ENCODE results near the gene MAST3.

MAST3 gene

DNA sequence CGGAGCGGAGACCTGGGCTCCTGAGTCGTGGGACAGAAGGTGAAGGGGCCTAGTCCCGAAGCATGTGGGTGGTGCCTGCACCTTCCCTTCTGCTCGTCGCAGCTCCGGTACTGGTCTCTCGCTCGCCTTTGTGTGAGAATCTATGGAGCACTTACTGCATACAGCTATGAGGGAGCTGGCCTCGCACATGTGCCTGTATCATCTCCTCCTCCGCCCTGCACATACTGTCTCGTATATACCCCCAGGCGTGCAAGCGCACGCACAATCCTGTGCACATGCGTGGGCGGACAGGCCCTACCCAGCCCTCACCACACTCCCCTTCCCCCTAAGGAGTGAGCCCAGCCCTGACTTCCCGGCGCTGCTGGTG lies 64.0 kb downstream of the MAST3 start:
- no peak for DNase-seq

DNA sequence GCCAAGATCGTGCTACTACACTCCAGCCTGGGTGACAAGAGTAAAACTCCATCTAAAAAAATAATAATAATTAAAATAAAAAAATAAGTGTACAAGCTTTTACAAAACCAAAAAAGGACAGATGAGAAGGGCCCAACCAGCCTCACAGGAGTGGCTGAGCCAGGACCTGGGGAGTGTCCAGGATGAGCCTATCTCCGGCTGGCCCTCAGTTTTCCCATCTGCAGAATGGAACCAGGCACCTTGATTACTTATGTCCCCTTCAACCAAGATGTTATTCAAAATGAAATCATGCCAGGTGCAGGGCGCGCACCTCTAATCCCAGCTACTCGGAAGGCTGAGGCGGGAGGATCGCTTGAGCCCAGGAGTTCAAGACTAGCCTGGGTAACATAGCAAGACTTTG lies 66.5 kb downstream of the MAST3 start:
- no peak for DNase-seq

DNA sequence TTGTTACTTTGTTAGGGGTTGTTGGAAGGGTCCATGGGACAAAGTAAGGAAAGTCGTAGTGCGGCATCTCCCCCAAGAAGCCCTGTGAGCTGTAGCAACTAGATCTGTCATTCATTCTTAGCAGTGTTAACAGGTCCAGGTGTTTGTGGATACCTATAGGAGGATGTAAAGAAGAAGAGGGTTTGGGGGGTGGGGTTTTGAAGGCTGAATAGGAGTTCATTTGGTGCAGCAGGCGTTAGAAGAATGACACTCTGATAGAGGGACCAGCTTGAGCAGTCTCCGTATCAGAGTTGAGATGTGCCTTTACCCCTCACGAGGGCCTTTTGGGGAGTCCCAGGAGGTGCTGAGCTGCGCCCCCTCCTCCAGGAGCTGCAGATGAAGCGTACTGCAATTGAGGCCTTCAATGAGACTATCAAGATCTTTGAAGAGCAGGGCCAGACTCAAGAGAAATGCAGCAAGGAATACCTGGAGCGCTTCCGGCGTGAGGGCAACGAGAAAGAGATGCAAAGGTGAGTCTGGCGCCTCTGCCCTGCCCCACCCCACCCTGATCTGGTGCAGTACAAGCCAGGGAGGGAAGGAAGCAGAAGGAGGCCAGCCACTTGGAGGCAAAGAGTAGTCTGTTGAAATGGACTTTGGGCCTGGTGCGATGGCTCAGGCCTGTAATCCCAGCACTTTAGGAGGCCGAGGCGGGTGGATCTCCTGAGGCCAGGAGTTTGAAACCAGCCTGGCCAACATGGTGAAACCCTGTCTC lies 68.4 kb downstream of the MAST3 start:
- DNase-seq, result no peak

DNA sequence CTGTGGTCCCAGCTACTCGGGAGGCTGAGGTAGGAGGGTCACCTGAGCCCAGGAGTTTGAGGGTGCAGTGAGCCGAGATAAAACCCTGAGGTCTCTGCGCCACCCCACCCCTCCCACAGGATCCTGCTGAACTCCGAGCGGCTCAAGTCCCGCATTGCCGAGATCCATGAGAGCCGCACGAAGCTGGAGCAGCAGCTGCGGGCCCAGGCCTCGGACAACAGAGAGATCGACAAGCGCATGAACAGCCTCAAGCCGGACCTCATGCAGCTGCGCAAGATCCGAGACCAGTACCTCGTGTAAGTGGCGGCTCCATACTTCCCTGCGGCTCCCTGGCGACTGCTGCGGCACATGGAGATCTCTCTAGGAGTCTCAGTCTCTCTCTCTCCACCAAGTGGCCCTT lies 69.4 kb downstream of the MAST3 start:
- DNase-seq, result no peak

DNA sequence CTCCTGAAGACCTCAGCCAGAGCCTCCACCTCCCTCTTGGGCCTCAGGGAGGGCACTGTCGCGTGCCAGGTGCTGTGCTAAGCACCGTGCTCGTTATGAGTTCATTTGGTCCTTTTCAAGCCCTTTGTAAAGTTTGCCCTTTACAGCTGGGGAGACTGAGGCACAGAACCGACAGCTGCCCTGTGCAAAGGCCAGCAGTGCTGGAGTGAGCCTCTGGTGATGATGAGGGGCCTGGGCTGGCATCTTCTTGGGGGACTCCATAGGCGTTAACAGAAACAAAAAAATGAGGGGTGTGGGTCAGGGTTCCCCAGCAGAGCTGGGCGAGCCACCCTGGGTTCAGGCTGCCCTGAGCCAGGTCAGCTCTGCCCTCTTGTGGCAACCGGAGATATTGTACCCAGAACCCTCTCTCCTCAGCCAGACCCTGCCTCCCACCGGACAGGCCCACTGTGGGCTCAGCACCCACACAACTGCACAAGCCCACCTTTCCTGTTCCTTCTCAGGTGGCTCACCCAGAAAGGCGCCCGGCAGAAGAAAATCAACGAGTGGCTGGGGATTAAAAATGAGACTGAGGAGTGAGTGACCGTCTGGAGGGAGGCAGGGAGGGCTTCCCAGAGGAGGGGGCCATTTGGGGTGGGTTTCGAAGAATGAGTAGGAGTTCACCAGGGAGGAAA lies 70.5 kb downstream of the MAST3 start:
- peak; percentile 1 for DNase-seq

DNA sequence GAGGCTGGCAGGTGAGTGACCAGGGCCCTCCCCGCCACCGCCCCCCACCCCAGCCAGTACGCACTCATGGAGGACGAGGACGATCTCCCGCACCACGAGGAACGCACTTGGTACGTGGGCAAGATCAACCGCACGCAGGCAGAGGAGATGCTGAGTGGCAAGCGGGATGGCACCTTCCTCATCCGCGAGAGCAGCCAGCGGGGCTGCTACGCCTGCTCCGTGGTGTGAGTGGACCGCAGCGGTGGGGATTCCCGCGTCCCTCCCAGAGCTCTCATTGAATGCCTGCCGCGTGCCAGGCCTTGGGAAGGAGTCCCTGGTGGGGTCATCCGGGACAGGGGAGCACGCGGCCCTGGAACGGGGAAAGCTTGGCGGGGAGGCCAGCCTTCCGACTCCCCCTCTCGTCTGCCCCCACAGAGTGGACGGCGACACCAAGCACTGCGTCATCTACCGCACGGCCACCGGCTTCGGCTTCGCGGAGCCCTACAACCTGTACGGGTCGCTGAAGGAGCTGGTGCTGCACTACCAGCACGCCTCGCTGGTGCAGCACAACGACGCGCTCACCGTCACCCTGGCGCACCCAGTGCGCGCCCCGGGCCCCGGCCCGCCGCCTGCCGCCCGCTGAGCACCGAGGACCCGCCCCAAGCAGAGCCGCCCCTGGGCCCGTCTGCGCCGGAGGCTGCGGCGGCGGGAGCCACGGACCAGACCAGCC lies 71.2 kb downstream of the MAST3 start:
- no peak for DNase-seq

DNA sequence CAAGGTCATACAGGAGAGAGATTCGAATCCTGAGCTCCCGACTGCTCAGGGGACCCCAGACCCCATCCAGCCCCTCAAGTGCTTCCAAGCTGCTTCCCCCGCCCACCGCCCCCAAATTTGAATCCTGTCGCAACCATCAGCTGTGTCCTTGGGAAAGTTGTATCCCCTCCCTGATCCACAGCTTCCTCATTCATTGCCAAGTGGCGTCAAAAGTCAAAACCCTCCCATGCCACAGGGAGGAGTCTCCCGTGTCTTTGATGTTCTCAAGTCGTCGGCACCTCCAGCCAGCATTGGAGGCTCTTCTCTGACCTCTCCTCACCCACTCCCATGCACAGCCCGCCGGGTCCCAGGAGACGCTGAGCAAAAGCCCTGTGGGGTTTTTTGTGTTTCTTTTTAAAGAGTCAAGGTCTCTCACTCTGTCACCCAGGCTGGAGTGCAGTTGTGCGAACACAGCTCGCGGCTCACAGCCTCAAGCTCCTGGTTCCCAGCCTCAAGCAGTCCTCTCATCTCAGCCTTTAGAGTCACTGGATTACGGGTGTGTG lies 73.2 kb downstream of the MAST3 start:
- DNase-seq, result no peak

DNA sequence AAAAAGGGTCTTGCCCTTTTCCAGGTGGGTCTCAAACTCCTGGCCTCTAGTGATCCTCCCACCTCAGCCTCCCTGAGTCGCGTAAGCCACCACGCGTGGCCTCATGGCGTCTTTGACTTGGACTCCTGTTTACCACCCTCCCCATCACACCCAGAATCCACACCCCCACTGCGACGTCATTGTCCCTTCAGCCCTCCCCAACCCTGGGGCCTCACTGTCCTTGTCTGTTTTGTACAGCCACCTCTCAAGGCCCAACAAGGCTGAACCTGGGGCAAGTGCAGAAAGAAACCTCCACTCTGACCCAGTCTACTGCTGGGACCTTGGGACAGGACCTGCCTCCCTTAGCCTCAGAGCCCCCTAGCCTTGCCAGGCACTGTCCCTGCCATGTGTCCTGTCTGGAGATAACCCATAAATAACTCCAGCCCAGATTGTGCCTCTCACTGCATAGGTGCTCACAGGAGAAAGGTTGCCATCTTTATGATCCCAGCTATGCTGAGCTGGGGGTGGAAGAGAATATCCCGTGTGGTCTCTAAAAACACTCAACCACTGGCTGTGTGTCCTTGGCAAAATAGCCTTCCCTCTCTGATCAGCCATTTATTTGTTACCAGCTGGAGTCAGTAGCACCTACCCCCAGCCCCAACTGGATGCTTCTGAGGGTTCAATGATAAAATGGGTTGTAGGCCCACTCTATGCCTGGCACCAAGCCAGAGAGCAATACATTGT lies 74.2 kb downstream of the MAST3 start:
- DNase-seq, result no peak

DNA sequence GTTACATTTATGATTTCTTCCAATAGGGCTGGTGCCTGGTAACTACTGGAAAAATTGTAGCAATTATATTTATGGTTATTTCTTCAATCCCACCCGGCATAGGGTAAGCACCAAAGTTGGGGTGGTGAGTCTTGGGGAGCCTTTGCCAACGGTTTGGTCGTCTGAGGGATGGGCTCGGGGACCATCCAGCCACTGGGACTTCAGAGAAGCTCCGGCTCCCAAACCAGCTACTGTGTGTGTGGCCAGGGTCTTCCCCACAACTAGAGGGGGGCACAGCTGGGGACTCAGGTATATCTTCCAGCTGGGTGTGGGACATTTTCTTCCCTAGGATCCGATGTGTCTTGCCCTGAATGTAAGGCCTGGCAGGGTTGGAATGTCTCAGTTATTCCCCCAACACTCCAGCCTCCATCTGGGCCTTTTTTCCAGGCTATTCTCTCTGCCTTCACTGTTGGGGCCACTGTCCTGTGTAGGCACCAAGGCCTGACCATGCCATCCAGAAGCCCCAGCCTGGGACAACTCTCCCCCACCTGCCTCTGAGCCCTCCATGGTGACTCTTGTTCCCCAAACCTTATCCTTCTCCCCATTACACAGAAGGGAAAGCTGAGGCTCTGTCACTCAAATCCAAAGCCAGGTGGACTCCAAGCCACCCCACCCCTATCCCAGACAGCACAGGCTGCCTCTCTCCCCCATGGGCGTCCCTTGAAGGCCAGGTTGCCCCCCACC lies 74.9 kb downstream of the MAST3 start:
- DNase-seq, result no peak

DNA sequence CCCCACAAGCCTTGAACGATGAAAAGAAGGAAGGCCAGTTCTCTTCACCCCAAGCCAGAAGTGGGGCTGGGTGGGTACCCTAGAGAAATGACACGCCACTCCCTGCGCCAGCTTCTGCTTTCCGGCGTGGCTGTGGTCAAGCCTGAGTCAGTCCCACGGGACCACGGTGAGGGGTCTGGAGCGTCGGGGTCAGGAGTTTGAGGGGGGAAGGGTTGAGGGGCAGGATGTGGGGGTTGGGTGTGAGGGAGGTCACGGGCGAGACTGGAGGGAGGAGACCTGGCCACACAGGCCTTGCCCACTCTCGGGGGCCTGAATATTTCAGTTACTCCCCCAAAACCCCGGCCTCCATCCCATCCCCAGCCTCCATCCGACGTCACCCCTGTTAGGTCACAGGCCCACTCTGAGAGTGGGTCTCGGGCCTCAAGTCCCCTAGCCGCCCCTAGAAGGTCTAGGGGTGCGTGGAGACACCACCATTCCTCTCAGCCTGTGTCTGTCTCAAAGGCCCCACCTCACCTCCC lies 75.5 kb downstream of the MAST3 start:
- no peak for DNase-seq

DNA sequence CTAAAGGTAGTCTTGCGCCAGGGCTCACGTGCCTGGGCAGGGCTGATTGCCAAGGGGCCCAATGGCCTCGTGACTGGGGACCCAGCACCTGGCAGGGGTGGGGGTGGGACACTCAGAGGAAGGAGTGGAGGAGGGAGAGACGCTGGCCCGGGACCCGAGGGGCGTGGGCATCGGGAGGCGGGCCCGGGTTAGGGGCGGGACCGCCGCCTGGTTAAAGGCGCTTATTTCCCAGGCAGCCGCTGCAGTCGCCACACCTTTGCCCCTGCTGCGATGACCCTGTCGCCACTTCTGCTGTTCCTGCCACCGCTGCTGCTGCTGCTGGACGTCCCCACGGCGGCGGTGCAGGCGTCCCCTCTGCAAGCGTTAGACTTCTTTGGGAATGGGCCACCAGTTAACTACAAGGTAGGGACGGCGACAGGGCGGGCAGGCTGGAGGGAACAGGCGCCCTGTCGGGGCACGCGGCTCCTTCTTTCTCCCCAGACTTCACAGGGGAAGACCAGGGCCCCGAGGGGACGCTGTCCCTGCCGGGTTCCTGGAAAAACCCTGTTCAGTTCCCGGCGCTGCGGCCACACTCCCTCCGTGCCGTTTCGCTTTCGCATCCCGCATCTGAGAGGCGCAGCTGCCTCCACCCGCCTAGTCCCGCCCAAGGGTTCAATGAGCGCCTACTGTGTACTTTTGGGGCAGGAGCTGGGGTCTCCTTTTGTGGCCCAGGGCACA lies 76.2 kb downstream of the MAST3 start, which contains the start of gene IFI30:
Gene IFI30 (plus strand): TSS at position 242 of the 717 bp plus-strand sequence. CDS start 29 bp downstream, at position 271.
- peak; percentile 78 for DNase-seq

DNA sequence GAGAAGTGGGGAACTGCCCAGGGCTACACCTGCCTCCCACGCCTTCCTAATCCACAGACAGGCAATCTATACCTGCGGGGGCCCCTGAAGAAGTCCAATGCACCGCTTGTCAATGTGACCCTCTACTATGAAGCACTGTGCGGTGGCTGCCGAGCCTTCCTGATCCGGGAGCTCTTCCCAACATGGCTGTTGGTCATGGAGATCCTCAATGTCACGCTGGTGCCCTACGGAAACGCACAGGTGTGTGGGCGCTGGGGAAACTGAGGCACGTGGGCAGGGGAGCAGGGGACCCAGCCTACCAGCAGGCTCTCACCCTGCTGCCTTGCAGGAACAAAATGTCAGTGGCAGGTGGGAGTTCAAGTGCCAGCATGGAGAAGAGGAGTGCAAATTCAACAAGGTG lies 77.4 kb downstream of the MAST3 start:
- DNase-seq, result no peak

DNA sequence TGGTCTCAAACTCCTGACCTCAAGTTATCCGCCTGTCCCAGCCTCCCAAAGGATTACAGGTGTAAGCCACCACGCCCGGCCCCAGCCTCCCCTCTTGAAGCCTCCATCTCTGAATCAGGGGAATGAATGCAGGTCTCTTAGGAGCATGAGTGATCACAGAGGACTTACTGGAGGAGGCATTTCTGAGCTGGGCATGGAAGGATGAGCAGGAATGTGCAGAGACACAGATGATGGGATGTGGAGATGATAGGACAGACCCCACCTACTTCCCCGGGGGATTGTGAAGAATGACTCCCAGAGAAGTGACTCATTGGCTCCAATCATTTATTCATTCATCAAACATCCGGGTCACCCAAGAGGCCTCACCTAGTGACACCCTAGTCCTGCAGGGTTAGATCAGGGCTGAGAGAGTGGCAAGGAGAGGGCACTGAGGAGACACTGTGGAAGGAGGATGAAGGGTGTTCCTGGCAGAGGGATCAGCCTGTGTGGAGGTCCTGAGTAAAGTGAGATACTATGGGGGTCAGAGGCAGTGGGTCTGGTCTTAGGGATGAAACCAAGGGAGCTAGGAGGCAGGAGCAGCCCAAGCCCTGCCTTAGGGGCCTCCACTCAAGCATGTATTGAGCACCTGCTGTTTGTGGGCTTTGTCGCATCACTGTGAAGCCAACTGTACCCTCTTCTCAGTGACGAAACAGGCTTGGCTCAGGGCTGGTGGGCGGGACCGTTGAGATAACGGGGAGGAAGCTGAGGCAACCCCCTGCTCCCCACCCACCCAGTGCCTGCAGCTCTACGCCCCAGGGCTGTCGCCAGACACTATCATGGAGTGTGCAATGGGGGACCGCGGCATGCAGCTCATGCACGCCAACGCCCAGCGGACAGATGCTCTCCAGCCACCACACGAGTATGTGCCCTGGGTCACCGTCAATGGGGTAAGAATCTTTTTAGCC lies 79.1 kb downstream of the MAST3 start:
- no peak for DNase-seq

DNA sequence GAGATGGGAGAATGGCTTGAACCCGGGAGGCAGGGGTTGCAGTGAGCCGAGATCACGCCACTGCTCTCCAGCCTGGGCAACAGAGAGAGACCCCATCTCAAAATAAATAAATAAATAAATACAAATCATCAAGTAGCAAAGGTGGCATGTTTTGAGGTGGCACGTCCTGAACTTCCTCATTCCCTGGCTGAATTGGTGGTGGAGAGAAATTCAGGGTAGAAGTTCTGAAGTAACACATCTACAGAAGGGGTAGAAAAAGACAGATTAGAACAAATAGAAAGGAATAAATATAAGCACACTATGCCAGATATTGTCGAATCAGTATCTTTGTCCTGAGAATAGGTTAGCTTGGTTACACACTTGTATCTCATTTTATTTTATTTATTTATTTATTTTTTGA lies 82.4 kb downstream of the MAST3 start:
- DNase-seq, result no peak

DNA sequence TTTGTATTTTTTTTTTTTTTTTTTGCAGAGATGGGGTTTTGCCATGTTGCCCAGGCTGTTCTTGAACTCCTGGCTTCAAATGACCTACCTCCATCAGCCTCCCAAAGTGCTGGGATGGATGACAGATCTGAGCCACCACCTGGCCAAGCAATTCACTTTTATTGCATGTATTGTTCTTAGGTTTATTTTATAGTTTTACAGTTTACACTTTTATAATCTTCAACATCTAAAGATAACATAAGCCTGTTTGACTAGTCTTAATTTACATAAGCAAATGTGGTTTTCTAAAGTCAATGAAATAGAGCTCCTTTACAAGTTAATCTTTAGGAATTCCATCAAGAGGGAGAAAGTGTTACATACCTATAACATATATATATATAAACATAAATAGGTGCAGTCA lies 86.0 kb downstream of the MAST3 start:
- DNase-seq, result no peak

DNA sequence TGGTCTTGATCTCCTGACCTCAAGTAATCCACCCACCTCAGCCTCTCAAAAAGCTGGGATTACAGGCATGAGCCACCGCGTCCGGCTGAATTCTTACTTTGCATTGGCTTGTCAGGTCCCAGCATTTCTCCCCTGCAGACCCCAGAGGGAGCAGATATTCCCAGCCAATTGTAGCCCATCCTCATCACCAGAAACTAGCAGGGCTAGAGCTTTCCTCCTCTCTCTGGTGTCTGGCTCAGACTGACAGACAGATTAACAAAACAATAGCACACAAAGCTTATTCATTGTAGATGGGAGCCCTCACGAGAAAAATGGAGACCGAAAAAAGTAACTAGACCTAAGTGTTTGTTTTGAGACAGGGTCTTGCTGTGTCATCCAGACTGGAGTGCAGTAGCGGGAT lies 88.0 kb downstream of the MAST3 start:
- DNase-seq, result no peak

DNA sequence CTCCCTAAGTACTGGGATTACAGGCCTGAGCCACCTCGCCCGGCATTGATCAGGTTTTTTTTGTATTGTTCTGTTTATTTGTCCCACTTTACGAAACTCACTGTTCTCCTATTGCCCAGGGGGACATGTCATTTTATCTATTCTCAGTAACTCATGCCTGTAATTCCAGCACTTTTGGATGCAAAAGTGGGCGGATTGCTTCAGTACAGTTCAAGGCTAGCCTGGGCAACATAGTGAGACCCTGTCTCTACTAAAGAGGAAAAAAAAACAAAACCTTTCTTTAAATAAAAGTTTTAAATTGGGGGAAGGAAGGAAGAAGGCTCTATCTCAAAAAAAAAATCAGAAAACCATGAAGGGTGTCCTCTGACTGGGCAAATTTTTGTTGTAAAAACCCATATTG lies 92.7 kb downstream of the MAST3 start:
- no peak for DNase-seq

DNA sequence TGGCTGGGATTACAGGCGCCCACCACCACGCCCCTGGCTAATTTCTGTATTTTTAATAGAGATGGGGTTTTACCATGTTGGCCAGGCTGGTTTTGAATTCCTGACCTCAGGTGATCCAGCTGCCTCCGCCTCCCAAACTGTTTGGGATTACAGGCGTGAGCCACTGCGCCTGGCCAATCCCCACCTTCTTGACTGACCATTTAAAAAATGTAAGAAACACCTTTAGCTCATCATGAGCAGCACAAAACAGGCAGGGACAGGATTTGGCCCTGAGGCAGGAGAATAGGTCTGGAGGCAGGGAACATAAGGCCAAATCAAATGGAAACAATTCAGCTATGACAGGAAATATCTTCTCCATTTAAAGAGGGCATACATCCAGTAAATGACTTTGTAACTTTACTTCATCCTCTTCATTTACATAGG lies 94.1 kb downstream of the MAST3 start:
- DNase-seq, result no peak

DNA sequence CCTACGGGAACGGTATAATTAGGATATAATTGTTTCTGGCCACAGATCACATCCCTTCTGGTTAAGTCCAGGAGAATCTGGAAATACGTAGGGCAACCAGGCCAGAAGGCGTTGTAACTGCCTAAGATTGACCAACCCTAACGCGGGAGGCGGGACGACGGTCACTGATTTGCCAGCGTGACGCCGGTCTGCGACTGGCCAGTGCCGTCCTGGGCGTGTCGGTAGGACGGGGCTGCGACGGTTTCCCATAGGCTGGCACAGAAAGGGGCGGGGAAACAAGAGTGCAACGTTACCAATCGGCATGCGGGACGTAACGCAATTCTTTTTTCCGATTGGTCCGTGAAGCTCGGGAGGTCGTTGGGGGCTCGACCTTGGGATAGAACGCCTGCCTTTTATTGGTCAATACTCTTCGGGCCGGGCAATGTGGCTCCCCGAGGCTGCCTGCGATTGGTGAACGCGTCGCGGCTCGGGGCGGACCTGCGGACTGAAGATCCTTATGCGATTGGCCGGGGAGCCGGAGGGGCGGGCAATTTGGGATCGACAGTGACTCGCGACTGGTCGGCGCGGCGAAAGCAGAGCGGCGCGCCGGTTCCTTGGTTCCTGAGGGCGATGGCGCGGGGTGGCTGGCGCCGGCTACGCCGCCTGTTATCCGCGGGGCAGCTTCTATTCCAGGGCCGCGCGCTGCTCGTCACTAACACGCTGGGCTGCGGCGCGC lies 95.3 kb downstream of the MAST3 start, which contains the start of gene MPV17L2:
Gene MPV17L2 (plus strand): TSS at position 546 of the 715 bp plus-strand sequence. CDS start 64 bp downstream, at position 610.
- peak; percentile 100 for DNase-seq

All from COR-L47 (cell line).